Panc1 (cell line): Measurements from ENCODE around the gene VSX2. TPM values are rescaled to one million over a fixed set of nuclear protein-coding genes. Genes with fewer than 3 reads are reported as not detected.

Experiments used
- ATAC-seq: fragments of 200-7000 bp; cut with Tn5 transposase; 2 replicates; pipeline ENCODE4 v1.9.1; 2020; ENCODE audit warnings: mild to moderate bottlenecking, moderate library complexity
- BruUV-seq: library from RNA; stranded (reverse); fragments of 400-500 nt; replicated peaks from 2 replicates; lab custom pipeline; 2021; lab: Mats Ljungman, UMichigan
- CTCF ChIA-PET: fragments of 300-600 bp; sonication (Branson Sonifier 250); formaldehyde crosslinking; loops from one replicate; lab custom pipeline; 2022; ENCODE audit warnings: antibody characterized with exemption; lab: Charles Lee
- POLR2A ChIA-PET: fragments of 300-600 bp; sonication (Branson Sonifier 250); formaldehyde crosslinking; loops from one replicate; lab custom pipeline; 2022; ENCODE audit warnings: antibody characterized with exemption; lab: Charles Lee
- DNase-seq: peaks from one replicate; pipeline ENCODE4 v3.0.0-alpha.2; 2010; ENCODE audit warnings: low read depth, low spot score
- H3K27ac ChIP-seq: 2 replicates; pipeline ENCODE4 v1.5.1; 2011; ENCODE audit warnings: mild to moderate bottlenecking, low read length, inconsistent platforms
- H3K27me3 ChIP-seq: fragments of 200-500 bp; sonication (Bioruptor generic); 2 replicates; pipeline ENCODE4 v1.6.0; 2014; ENCODE audit warnings: low read length, inconsistent platforms; ENCODE audit not compliant: control insufficient read depth, insufficient read depth
- H3K36me3 ChIP-seq: fragments of 200-500 bp; sonication (Bioruptor generic); 2 replicates; pipeline ENCODE4 v1.5.1; 2014; ENCODE audit warnings: inconsistent platforms, mild to moderate bottlenecking, low read length, moderate library complexity; ENCODE audit not compliant: control insufficient read depth, insufficient read depth
- H3K4me1 ChIP-seq: 2 replicates; pipeline ENCODE4 v1.5.1; 2011; ENCODE audit warnings: inconsistent platforms, mild to moderate bottlenecking, low read length, moderate library complexity; ENCODE audit not compliant: control insufficient read depth, insufficient read depth
- H3K4me3 ChIP-seq, 2 experiments: 2 replicates each; pipeline ENCODE4 v1.5.1; 2011 to 2012; ENCODE audit warnings: low read depth in 2 of 2, low read length in 2 of 2, mild to moderate bottlenecking in 2 of 2, inconsistent platforms in 1 of 2, moderate library complexity in 1 of 2
- H3K9me3 ChIP-seq: fragments of 200-500 bp; sonication (Bioruptor generic); 2 replicates; pipeline ENCODE4 v1.5.1; 2014; ENCODE audit warnings: low read depth, mild to moderate bottlenecking, inconsistent platforms, low read length, moderate library complexity; ENCODE audit not compliant: control insufficient read depth, insufficient read depth
- POLR2AphosphoS5 ChIP-seq: IDR thresholded peaks from 2 replicates; pipeline ENCODE4 v1.6.1; 2012; ENCODE audit warnings: mild to moderate bottlenecking, low read depth, low read length, moderate library complexity
- SIN3A ChIP-seq: IDR thresholded peaks from 2 replicates; pipeline ENCODE4 v1.6.1; 2012; ENCODE audit warnings: low read depth, mild to moderate bottlenecking, low read length, moderate library complexity, borderline replicate concordance; ENCODE audit not compliant: insufficient read depth
- TCF7L2 ChIP-seq: IDR thresholded peaks from 2 replicates; pipeline ENCODE4 v1.6.1; 2011; ENCODE audit warnings: mild to moderate bottlenecking, low read depth, low read length, inconsistent platforms
- in situ Hi-C: cut with HindIII; loops from 2 replicates; pipeline ENCODE4 v1.10.0; 2016; ENCODE audit warnings: low sequenced_read_pairs, low pct_unique_long_range_greater_than_20kb
- intact Hi-C: fragments of 100-400 bp; cut with micrococcal nuclease; formaldehyde crosslinking; loops from one replicate; pipeline ENCODE4 v1.10.0; 2022; ENCODE audit not compliant: unreplicated experiment
- total RNA-seq: library from RNA; stranded (reverse); gene quantifications from one replicate; pipeline ENCODE4 v1.2.1, GENCODE V29; 2021; ENCODE audit not compliant: unreplicated experiment
- TF ChIP-seq, protein P1 (sequence below), 2 experiments: IDR thresholded peaks; 2 replicates each; pipeline ENCODE4 v1.6.1; 2011 to 2012; ENCODE audit warnings: low read depth in 2 of 2, control low read depth in 1 of 2, low read length in 1 of 2, mild to moderate bottlenecking in 1 of 2, moderate library complexity in 1 of 2; ENCODE audit not compliant: insufficient read depth in 1 of 2
- TF ChIP-seq, protein P2 (sequence below): fragments of 450-650 bp; IDR thresholded peaks from 2 replicates; pipeline ENCODE4 v1.5.1; 2017; ENCODE audit warnings: mild to moderate bottlenecking

VSX2 gene
- total RNA-seq, 1 experiment from 2014 or later: not detected

DNA sequence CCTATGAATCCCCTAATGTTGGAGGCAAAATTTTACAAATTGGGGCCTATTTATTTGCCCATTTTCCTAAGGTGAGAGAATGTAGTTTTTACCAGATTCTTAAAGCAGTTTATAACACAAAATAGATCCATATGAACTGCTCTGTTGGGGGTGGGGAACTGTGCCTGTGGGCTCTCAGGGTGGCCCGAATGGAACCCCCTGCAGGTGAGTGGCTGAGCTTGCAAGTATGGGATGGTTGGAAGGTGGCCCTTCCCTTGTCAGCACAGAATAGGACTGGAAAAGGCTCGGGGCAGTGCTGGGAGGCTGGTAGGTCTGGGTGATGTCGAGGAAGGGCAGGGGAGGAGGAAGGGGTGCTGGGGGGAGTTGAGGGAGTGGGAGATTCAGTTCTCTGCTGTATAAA, 4.9 kb downstream of the VSX2 start:
- Histone ChIP-seq H3K36me3 (no peaks in the 10 kb centered on the region), H3K4me1 (no peaks in the 10 kb centered on the region; the same call in 1 of the 2 replicates), H3K27ac (no peak overlapping the region), H3K4me3 (no peak overlapping the region), H3K27me3 (peaks cover 15% of the 10 kb centered on the region), H3K9me3 (no peaks in the 10 kb centered on the region)
- ATAC-seq (no peak; the same call in 1 of the 2 replicates), DNase-seq (no peak)
- intact Hi-C loops (no loop called here), in situ Hi-C loops (no loop called here)
- no TSS peak for BruUV-seq
- no peak for TF ChIP-seq SIN3A
- no peak for TF ChIP-seq TCF7L2
- TF ChIP-seq POLR2AphosphoS5: no peak
- TF ChIP-seq, protein P1, sequence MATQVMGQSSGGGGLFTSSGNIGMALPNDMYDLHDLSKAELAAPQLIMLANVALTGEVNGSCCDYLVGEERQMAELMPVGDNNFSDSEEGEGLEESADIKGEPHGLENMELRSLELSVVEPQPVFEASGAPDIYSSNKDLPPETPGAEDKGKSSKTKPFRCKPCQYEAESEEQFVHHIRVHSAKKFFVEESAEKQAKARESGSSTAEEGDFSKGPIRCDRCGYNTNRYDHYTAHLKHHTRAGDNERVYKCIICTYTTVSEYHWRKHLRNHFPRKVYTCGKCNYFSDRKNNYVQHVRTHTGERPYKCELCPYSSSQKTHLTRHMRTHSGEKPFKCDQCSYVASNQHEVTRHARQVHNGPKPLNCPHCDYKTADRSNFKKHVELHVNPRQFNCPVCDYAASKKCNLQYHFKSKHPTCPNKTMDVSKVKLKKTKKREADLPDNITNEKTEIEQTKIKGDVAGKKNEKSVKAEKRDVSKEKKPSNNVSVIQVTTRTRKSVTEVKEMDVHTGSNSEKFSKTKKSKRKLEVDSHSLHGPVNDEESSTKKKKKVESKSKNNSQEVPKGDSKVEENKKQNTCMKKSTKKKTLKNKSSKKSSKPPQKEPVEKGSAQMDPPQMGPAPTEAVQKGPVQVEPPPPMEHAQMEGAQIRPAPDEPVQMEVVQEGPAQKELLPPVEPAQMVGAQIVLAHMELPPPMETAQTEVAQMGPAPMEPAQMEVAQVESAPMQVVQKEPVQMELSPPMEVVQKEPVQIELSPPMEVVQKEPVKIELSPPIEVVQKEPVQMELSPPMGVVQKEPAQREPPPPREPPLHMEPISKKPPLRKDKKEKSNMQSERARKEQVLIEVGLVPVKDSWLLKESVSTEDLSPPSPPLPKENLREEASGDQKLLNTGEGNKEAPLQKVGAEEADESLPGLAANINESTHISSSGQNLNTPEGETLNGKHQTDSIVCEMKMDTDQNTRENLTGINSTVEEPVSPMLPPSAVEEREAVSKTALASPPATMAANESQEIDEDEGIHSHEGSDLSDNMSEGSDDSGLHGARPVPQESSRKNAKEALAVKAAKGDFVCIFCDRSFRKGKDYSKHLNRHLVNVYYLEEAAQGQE (IDR thresholded peaks at IDR 0.05; ENCODE audit: insufficient read depth in 1 of 2, low read depth in 2 of 2, low read length in 1 of 2): no peak
- TF ChIP-seq, protein P2, sequence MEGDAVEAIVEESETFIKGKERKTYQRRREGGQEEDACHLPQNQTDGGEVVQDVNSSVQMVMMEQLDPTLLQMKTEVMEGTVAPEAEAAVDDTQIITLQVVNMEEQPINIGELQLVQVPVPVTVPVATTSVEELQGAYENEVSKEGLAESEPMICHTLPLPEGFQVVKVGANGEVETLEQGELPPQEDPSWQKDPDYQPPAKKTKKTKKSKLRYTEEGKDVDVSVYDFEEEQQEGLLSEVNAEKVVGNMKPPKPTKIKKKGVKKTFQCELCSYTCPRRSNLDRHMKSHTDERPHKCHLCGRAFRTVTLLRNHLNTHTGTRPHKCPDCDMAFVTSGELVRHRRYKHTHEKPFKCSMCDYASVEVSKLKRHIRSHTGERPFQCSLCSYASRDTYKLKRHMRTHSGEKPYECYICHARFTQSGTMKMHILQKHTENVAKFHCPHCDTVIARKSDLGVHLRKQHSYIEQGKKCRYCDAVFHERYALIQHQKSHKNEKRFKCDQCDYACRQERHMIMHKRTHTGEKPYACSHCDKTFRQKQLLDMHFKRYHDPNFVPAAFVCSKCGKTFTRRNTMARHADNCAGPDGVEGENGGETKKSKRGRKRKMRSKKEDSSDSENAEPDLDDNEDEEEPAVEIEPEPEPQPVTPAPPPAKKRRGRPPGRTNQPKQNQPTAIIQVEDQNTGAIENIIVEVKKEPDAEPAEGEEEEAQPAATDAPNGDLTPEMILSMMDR: no peak
- ChIA-PET POLR2A (no interaction called here), CTCF (no interaction called here)

DNA sequence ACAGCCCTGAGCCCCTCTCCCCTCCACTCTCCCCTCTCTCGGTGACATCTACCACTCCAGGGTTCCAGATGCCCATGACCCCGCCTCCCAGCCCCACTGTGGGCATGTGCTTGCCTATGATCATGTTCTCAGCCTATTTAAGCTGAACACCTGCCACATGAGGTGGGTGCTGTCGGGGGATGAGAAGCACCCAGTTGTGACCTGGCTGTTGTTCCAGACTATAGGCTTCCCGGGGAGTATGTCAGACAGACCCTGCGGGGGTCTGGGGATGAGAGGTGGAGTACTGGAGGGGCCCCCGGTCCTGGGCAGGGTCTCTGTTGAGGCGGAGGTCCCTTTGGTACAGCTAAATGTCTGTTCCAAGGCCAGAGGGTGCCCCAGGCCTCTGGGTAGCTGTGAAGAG, 6.0 kb downstream of the VSX2 start:
- in situ Hi-C loops: no loop called here
- no TSS peak for BruUV-seq
- CTCF ChIA-PET: interaction anchor here (0.6 kb wide), 1 partner anchor 108 kb away, joined by 3 read pairs; no protein-coding TSS in a partner anchor
- TF ChIP-seq, protein P1 (IDR thresholded peaks at IDR 0.05; ENCODE audit: insufficient read depth in 1 of 2, low read depth in 2 of 2, low read length in 1 of 2): no peak
- TF ChIP-seq SIN3A (no peak), POLR2AphosphoS5 (no peak), TCF7L2 (no peak)
- TF ChIP-seq, protein P2: no peak
- Histone ChIP-seq H3K9me3 (no peaks in the 10 kb centered on the region), H3K27ac (no peak overlapping the region), H3K4me1 (no peaks in the 10 kb centered on the region; the same call in 1 of the 2 replicates), H3K27me3 (peaks cover 15% of the 10 kb centered on the region), H3K36me3 (no peaks in the 10 kb centered on the region), H3K4me3 (no peak overlapping the region)
- DNase-seq (no peak), ATAC-seq (no peak)
- intact Hi-C loops: no loop called here
- POLR2A ChIA-PET: no interaction called here
